Body of pancreas (tissue), 4 donors: ENCODE results near the gene GMPR.

ENCODE experiments used
- POLR2A ChIP-seq, 3 donors: fragments of 450-650 bp; IDR thresholded peaks; one replicate each; pipeline ENCODE4 v1.6.1; 2016; ENCODE audit warnings: antibody characterized with exemption in 3 of 3, mild to moderate bottlenecking in 2 of 3
- TF ChIP-seq, protein P1 (sequence below), 7 experiments: fragments of 450-650 bp in 4 of 7; fragments of 200-600 bp in 3 of 7; sonication (generic) in 3 of 7; IDR thresholded peaks; one replicate each; pipeline ENCODE4 v1.5.1; 2016 to 2019; ENCODE audit warnings: antibody characterized with exemption in 7 of 7

- TF ChIP-seq, protein P1, sequence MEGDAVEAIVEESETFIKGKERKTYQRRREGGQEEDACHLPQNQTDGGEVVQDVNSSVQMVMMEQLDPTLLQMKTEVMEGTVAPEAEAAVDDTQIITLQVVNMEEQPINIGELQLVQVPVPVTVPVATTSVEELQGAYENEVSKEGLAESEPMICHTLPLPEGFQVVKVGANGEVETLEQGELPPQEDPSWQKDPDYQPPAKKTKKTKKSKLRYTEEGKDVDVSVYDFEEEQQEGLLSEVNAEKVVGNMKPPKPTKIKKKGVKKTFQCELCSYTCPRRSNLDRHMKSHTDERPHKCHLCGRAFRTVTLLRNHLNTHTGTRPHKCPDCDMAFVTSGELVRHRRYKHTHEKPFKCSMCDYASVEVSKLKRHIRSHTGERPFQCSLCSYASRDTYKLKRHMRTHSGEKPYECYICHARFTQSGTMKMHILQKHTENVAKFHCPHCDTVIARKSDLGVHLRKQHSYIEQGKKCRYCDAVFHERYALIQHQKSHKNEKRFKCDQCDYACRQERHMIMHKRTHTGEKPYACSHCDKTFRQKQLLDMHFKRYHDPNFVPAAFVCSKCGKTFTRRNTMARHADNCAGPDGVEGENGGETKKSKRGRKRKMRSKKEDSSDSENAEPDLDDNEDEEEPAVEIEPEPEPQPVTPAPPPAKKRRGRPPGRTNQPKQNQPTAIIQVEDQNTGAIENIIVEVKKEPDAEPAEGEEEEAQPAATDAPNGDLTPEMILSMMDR (IDR thresholded peaks at IDR 0.05) = no peak
- no peak for TF ChIP-seq POLR2A (IDR thresholded peaks at IDR 0.05)
Measured at GRCh38 chr6:16265351-16266341, 27.3 kb downstream of the GMPR start.
